HG03469 (cell line): Measurements from ENCODE around the gene ATXN7L2.

Source experiments
- ATAC-seq: cut with Tn5 transposase; IDR thresholded peaks from one replicate; pipeline ENCODE4 v1.9.1; 2021; ENCODE audit warnings: mild to moderate bottlenecking, moderate library complexity, moderate number of reproducible peaks; ENCODE audit not compliant: unreplicated experiment

ATXN7L2 gene

GRCh38 chr1:109497449-109498160, 13.9 kb downstream of the ATXN7L2 start:
- no peak for ATAC-seq

GRCh38 chr1:109498161-109498801, 14.6 kb downstream of the ATXN7L2 start:
- ATAC-seq: no peak

GRCh38 chr1:109499081-109499480, 15.4 kb downstream of the ATXN7L2 start:
- ATAC-seq: no peak

GRCh38 chr1:109499661-109500536, 16.2 kb downstream of the ATXN7L2 start:
- ATAC-seq: no peak

- no peak for ATAC-seq
These were observed 17.3 kb downstream of the ATXN7L2 start for GRCh38 chr1:109500941-109501381.

- no peak for ATAC-seq
These were observed 18.1 kb downstream of the ATXN7L2 start for GRCh38 chr1:109501644-109502363.

- ATAC-seq: no peak
These were observed 18.7 kb downstream of the ATXN7L2 start for GRCh38 chr1:109502364-109502851.

- ATAC-seq: no peak
These were observed 20.2 kb downstream of the ATXN7L2 start for GRCh38 chr1:109503935-109504334.

- ATAC-seq: no peak
These were observed 21.3 kb downstream of the ATXN7L2 start for GRCh38 chr1:109504974-109505373.

GRCh38 chr1:109508001-109508872, 24.5 kb downstream of the ATXN7L2 start:
- ATAC-seq: no peak

GRCh38 chr1:109508873-109509175, 25.1 kb downstream of the ATXN7L2 start:
- no peak for ATAC-seq

- no peak for ATAC-seq
These were observed 25.8 kb downstream of the ATXN7L2 start, which contains the start of gene AMIGO1 for GRCh38 chr1:109509176-109510134. Gene AMIGO1 (minus strand): TSS chr1:109509727. CDS start chr1:109508912, 815 bp downstream.

- ATAC-seq: no peak
These were observed 29.5 kb downstream of the ATXN7L2 start for GRCh38 chr1:109513110-109513710.

- ATAC-seq: no peak
These were observed 31.1 kb downstream of the ATXN7L2 start for GRCh38 chr1:109514846-109515245.

GRCh38 chr1:109516872-109517271, 33.2 kb downstream of the ATXN7L2 start:
- ATAC-seq: no peak

GRCh38 chr1:109517337-109517736, 33.6 kb downstream of the ATXN7L2 start:
- ATAC-seq: no peak

GRCh38 chr1:109521002-109521951, 37.6 kb downstream of the ATXN7L2 start:
- ATAC-seq: no peak
